ENCODE results near the gene CDK17.

Gene CDK17

DNA sequence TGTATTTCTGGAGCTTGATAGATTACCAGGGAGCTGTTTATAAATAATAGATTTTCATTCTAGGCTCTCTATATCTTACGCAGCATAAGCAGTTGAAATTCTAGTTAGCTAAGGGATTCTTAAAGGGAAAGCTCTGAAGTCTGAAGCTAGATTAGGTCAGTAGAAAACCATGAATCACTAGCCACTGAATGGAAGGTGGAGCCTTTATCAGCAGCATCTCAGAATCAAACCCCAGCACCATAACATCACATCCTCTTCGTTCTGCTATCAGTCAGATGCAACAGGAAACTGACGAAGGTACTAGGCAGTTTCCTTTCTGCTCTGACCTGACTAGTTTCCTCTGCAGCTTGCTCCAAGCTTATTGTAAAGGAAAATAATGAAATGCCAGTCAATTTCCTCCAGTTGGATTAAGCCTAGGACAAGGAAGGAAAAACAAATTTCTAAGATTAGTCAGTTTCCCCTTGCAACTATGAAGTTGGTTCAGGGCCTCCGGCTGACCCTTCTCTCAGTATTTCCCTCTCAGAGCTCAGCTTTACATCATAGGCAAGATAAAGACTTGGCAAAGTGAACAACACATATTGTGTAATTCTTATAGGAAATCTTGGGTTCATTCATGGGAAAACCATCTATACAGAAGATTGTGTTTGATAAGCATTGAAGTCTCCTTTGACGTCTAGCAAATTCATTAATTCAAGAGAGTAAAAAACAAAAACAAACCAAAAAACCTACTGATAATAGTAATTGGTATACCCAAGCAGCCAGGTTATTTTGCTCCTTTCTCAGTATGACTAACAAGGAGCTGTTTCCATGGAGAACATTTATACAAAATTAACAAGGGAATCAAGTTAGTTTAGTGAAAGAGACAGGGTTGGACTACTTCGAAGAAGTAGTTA is 45.7 kb upstream of the CDK17 start:
- no peaks in the 10 kb centered on the region for H3K36me3 ChIP-seq (ENCODE audit: insufficient read depth, low read length)
- no peaks in the 10 kb centered on the region for H3K27me3 ChIP-seq (ENCODE audit: insufficient read depth, low read length, poor library complexity, severe bottlenecking)
- peaks cover 11% of the 10 kb centered on the region for H3F3A ChIP-seq (ENCODE audit: low read depth)
- peaks cover 35% of the 10 kb centered on the region for H3K4me1 ChIP-seq (ENCODE audit: insufficient read depth, low read length, poor library complexity, severe bottlenecking)
- H3K9ac ChIP-seq (ENCODE audit: low read depth, low read length, poor library complexity, severe bottlenecking), result peak overlapping the region; percentile 69
- H3K4me3 ChIP-seq (ENCODE audit: low read length, poor library complexity, severe bottlenecking), result peak overlapping the region; percentile 64
- H4K20me1 ChIP-seq (ENCODE audit: insufficient read depth, low read length, poor library complexity, severe bottlenecking), result no peaks in the 10 kb centered on the region
- peak overlapping the region; percentile 4; the same call in 1 of the 2 replicates for H2AFZ ChIP-seq (ENCODE audit: low read length)
- peak overlapping the region; percentile 90 for H3K4me2 ChIP-seq (ENCODE audit: low read depth, low read length, poor library complexity, severe bottlenecking)
- H3K9me2 ChIP-seq (replicated peaks; ENCODE audit: low read depth, low read length), result no peaks in the 10 kb centered on the region
- H3K9me3 ChIP-seq (ENCODE audit: insufficient read depth, low read depth, low read length), result no peaks in the 10 kb centered on the region
- no peaks in the 10 kb centered on the region for H3K79me2 ChIP-seq (ENCODE audit: insufficient read depth, low read length)
- TF ChIP-seq, protein P1, sequence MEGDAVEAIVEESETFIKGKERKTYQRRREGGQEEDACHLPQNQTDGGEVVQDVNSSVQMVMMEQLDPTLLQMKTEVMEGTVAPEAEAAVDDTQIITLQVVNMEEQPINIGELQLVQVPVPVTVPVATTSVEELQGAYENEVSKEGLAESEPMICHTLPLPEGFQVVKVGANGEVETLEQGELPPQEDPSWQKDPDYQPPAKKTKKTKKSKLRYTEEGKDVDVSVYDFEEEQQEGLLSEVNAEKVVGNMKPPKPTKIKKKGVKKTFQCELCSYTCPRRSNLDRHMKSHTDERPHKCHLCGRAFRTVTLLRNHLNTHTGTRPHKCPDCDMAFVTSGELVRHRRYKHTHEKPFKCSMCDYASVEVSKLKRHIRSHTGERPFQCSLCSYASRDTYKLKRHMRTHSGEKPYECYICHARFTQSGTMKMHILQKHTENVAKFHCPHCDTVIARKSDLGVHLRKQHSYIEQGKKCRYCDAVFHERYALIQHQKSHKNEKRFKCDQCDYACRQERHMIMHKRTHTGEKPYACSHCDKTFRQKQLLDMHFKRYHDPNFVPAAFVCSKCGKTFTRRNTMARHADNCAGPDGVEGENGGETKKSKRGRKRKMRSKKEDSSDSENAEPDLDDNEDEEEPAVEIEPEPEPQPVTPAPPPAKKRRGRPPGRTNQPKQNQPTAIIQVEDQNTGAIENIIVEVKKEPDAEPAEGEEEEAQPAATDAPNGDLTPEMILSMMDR (conservative IDR thresholded peaks at IDR 0.05; ENCODE audit: low read length), result no peak
- no peak for TF ChIP-seq EZH2phosphoT487 (IDR thresholded peaks at IDR 0.05; ENCODE audit: borderline replicate concordance)

DNA sequence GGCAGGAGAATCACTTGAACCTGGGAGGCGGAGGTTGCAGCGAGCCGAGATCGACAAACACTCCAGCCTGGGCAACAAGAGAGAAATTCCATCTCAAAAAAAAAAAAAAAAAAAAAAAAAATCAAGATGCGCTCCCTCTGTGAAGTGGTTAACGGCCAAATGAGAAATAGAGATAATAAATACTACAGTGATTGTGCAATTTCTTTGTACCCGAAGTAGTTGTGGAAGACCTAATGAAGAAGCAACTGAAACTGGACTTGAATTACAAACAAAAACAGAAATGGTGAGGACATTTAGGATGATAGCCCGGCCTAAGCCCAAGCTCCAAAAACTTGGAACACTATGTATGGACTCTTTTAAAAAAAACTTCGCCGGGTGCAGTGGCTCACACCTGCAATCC is 44.2 kb upstream of the CDK17 start:
- no peak overlapping the region for H3K4me3 ChIP-seq (ENCODE audit: low read length, poor library complexity, severe bottlenecking)
- H3F3A ChIP-seq (ENCODE audit: low read depth), result peaks cover 11% of the 10 kb centered on the region
- no peaks in the 10 kb centered on the region for H3K27me3 ChIP-seq (ENCODE audit: insufficient read depth, low read length, poor library complexity, severe bottlenecking)
- no peaks in the 10 kb centered on the region for H3K36me3 ChIP-seq (ENCODE audit: insufficient read depth, low read length)
- H3K9me2 ChIP-seq (replicated peaks; ENCODE audit: low read depth, low read length), result no peaks in the 10 kb centered on the region
- no peaks in the 10 kb centered on the region; the same call in 1 of the 2 replicates for H3K9me3 ChIP-seq (ENCODE audit: insufficient read depth, low read depth, low read length)
- no peaks in the 10 kb centered on the region for H3K79me2 ChIP-seq (ENCODE audit: insufficient read depth, low read length)
- no peak for TF ChIP-seq EZH2phosphoT487 (IDR thresholded peaks at IDR 0.05; ENCODE audit: borderline replicate concordance)
- TF ChIP-seq, protein P1 (conservative IDR thresholded peaks at IDR 0.05; ENCODE audit: low read length), result no peak
- peaks cover 35% of the 10 kb centered on the region for H3K4me1 ChIP-seq (ENCODE audit: insufficient read depth, low read length, poor library complexity, severe bottlenecking)
- no peaks in the 10 kb centered on the region for H4K20me1 ChIP-seq (ENCODE audit: insufficient read depth, low read length, poor library complexity, severe bottlenecking)
- H2AFZ ChIP-seq (ENCODE audit: low read length), result no peak overlapping the region
- no peak overlapping the region for H3K9ac ChIP-seq (ENCODE audit: low read depth, low read length, poor library complexity, severe bottlenecking)
- H3K4me2 ChIP-seq (ENCODE audit: low read depth, low read length, poor library complexity, severe bottlenecking), result no peak overlapping the region

DNA sequence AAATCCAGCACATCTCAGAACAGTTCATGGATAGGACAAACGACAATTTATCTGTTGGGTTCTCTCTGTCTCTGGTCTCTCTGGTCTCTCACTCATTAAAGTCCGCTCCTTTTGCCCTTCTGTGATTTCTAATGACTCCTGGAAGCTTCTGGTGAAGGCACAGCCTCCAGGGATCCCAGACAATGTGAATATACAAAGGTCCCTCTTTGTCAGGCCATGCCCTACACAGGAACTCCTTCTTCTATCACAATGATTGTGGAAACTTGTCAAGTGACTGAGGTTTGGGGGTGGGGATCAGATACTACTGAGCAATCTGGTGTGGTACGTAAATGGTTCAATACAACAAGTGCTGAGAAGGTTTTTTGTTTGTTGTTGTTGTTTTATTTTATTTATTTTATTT is 42.7 kb upstream of the CDK17 start:
- peaks cover 45% of the 10 kb centered on the region for H3K4me1 ChIP-seq (ENCODE audit: insufficient read depth, low read length, poor library complexity, severe bottlenecking)
- no peaks in the 10 kb centered on the region; the same call in 1 of the 2 replicates for H3K9me3 ChIP-seq (ENCODE audit: insufficient read depth, low read depth, low read length)
- peaks cover 11% of the 10 kb centered on the region for H3F3A ChIP-seq (ENCODE audit: low read depth)
- no peaks in the 10 kb centered on the region for H3K27me3 ChIP-seq (ENCODE audit: insufficient read depth, low read length, poor library complexity, severe bottlenecking)
- no peak for TF ChIP-seq EZH2phosphoT487 (IDR thresholded peaks at IDR 0.05; ENCODE audit: borderline replicate concordance)
- TF ChIP-seq, protein P1 (conservative IDR thresholded peaks at IDR 0.05; ENCODE audit: low read length), result no peak
- no peak overlapping the region for H3K9ac ChIP-seq (ENCODE audit: low read depth, low read length, poor library complexity, severe bottlenecking)
- H4K20me1 ChIP-seq (ENCODE audit: insufficient read depth, low read length, poor library complexity, severe bottlenecking), result no peaks in the 10 kb centered on the region
- no peaks in the 10 kb centered on the region for H3K36me3 ChIP-seq (ENCODE audit: insufficient read depth, low read length)
- H3K4me2 ChIP-seq (ENCODE audit: low read depth, low read length, poor library complexity, severe bottlenecking), result no peak overlapping the region
- H3K4me3 ChIP-seq (ENCODE audit: low read length, poor library complexity, severe bottlenecking), result no peak overlapping the region
- no peaks in the 10 kb centered on the region for H3K79me2 ChIP-seq (ENCODE audit: insufficient read depth, low read length)
- no peak overlapping the region for H2AFZ ChIP-seq (ENCODE audit: low read length)
- H3K9me2 ChIP-seq (replicated peaks; ENCODE audit: low read depth, low read length), result no peaks in the 10 kb centered on the region
